Measurements from ENCODE around the gene ZKSCAN5.

The ZKSCAN5 gene

DNA sequence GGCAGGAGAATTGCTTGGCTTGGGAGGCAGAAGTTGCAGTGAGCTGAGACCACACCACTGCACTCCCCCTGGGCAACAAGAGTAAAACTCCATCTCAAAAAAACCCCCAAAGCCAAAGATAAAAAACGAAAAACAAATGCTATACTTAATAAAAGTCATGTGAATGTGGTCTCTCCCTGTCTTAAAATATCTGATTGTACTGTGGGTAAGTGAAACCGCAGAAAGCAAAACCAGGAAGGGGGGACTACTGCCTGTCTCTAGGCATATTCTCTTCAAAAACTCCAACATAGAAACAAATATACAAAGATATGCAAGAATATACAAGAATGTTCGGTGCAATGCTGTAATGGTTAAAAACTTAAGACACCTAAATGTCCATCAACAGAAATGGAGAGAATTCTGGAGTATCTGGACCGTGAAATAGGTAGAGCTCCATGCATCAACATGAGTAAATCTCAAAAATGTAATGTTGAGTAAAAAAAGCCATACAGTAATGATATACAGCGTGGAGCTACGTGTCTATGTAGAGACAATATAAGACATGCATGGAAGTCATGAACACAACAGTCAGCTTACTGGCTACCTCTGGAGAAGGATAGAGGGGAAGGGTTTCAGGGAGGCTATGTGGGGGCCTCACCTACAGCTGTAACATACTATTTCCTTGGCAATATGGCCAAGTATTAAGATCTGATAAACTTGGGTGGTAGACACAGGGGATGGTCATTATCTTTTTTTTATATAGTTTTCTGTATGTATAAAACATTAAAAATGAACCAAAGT lies 6.5 kb upstream of the ZKSCAN5 start:
- TF ChIP-seq, protein P1, sequence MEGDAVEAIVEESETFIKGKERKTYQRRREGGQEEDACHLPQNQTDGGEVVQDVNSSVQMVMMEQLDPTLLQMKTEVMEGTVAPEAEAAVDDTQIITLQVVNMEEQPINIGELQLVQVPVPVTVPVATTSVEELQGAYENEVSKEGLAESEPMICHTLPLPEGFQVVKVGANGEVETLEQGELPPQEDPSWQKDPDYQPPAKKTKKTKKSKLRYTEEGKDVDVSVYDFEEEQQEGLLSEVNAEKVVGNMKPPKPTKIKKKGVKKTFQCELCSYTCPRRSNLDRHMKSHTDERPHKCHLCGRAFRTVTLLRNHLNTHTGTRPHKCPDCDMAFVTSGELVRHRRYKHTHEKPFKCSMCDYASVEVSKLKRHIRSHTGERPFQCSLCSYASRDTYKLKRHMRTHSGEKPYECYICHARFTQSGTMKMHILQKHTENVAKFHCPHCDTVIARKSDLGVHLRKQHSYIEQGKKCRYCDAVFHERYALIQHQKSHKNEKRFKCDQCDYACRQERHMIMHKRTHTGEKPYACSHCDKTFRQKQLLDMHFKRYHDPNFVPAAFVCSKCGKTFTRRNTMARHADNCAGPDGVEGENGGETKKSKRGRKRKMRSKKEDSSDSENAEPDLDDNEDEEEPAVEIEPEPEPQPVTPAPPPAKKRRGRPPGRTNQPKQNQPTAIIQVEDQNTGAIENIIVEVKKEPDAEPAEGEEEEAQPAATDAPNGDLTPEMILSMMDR (IDR thresholded peaks at IDR 0.05): no peak
- no peak for TF ChIP-seq ZFX (IDR thresholded peaks at IDR 0.05; ENCODE audit: borderline replicate concordance)
- no peak overlapping the region for H3K27ac ChIP-seq

DNA sequence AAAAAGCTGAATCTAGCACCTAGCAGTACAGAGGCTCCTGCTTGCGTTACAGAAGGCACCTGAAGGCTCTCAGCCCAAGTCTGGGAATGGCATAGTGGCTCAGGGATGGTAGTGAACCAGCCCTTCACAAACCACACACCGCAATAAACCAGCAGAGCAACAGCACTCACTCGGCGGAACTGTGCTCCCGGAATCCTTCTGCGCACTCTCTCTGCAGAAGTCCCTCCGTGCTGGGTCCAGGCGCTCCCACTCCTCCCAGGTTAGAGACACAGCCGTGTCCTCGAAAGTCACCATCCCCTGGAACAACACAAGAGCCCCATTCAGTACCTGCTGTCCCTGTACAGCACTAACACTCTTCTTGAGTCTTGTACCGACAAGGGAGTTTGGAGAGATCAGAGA lies 5.9 kb upstream of the ZKSCAN5 start:
- TF ChIP-seq ZFX (IDR thresholded peaks at IDR 0.05; ENCODE audit: borderline replicate concordance): no peak
- TF ChIP-seq, protein P1 (IDR thresholded peaks at IDR 0.05): no peak
- no peak overlapping the region for H3K27ac ChIP-seq

DNA sequence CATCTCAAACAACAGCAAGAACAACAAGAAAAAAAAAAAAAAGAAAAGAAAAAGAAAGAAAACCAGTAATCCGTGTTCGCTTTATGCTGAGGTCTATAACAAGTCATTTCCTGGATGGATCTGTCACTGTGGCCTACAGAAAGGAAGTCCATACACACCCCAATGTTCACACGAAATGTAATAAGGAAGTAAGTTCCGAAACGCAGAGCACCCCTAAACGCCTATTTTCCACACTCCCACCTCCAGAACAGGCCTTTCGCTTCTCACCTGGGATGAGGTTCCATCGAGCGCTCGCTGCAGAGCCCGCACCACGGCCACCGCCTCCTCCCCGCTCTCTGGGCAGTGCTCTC lies 5.1 kb upstream of the ZKSCAN5 start:
- TF ChIP-seq ZFX (IDR thresholded peaks at IDR 0.05; ENCODE audit: borderline replicate concordance): no peak
- H3K27ac ChIP-seq: peak overlapping the region; percentile 84

DNA sequence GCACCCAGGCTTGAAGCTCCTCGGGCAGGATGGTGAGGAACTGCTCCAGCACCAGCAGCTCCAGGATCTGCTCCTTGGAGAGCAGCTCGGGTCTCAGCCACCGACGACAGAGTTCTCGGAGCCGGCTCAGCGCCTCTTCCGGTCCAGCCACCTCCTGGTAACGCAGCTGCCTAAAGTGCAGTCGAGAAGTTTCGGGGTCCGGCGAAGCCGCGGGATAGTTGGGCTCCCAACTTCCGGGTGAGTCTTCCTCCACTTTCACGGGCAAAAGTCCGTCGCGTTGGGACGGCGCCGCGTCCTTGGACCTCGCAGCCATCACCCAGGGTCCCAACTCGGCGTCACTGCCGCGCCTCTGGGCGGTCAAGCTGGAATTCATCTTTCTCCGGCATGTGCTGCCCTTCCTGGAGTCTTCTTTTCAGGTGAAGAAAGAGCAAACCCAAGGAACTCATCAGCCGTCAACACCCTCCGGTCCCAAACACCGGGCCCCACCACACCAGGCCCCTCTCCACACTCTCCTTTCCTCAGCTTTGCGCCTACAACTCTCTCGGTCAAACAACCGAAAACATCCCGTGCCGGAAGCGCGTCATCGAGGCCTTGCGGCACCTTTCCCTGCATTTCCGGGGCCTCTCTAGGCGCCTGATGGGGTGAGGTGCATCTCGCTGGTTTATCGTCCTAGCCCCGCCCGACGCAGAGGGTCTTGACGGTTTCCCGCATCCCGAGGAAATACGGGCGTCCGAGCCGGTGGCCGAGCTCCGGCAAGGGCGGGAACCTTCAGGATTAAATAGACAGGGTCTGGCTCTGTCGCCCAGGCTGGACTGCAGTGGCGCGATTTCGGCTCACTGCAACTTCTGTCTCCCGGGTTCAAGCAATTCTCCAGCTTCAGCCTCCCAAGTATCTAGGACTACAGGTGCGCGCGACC lies 4.5 kb upstream of the ZKSCAN5 start, which contains the start of gene ZNF394:
Gene ZNF394, minus strand, starts transcription at position 561 of the 916 bp plus-strand sequence. Its CDS starts 188 bp downstream, at position 373.
- H3K27ac ChIP-seq: peak within 1 kb of the TSS; percentile 84
- TF ChIP-seq, protein P1 (IDR thresholded peaks at IDR 0.05): peak; percentile 11; the same call in 1 of the 2 replicates
- TF ChIP-seq ZFX (IDR thresholded peaks at IDR 0.05; ENCODE audit: borderline replicate concordance): no peak

DNA sequence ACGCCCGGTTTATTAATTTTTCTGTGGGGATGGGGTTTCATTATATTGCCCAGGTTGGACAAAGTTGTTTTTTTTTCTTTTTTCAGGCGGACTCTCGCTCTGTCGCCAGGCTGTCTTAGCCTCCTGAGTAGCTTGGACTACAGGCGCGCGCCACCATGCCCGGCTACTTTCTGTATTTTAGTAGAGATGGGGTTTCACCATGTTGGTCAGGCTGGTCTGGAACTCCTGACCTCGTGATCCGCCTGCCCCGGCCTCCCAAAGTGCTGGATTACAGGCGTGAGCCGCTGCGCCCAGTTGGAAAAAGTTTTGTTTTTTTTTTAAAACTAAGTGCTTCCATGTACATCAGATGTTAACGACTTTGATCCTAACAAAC lies 3.8 kb upstream of the ZKSCAN5 start:
- H3K27ac ChIP-seq: peak overlapping the region; percentile 84
- TF ChIP-seq, protein P1 (IDR thresholded peaks at IDR 0.05): no peak
- no peak for TF ChIP-seq ZFX (IDR thresholded peaks at IDR 0.05; ENCODE audit: borderline replicate concordance)

DNA sequence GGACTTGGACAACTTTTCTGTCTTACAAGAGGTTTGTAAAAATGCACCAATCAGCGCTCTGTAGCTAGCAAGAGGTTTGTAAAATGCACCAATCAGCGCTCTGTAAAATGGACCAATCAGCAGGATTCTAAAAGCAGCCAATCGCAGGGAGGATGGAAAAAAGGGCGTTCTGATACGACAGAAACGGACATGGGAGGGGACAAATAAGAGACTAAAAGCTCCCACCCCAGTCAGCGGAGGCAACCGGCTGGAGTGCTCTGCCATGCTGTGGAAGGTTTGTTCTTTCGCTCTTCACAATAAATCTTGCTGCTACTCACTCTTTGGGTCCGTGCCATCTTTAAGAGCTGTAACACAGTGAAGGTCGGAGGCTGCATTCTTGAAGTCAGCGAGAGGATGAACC lies 3.2 kb upstream of the ZKSCAN5 start:
- peak overlapping the region; percentile 84; the same call in 1 of the 2 replicates for H3K27ac ChIP-seq

DNA sequence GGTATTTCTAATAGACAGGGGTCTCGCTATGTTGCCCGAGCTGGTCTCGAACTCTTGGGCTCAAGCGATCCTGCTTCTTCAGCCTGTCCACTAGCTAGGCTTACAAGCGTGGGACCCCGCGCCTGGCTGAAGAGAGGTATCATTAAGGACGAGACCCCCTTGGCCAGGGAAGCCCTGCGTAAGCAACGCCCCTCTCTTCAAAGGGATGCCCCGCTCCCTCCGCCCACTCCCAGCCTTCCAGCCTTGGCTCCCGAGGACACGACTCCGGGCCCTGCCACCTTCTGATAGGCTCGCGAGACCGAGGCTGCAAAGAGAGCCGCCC lies 220 bp upstream of the ZKSCAN5 start:
- no peak for TF ChIP-seq ZFX (IDR thresholded peaks at IDR 0.05; ENCODE audit: borderline replicate concordance)
- TF ChIP-seq, protein P1 (IDR thresholded peaks at IDR 0.05): no peak
- peak overlapping the region; percentile 76 for H3K27ac ChIP-seq

DNA sequence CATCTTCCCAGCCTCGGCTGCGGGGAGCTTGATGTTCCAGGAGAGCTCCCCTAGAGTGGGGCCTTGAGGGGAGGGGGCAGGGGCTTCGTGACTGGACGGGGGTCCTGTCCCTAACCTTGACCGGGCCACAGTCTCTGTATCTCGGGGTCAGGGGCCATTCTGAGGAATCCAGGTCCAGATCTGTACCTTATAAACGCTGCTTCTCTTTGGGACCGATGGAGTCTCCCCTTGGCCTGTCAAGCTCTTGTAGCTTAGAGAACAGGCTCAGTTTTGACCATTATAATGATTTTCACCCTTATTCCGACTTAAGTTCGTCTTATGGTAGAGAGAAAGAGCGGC lies 831 bp downstream of the ZKSCAN5 start:
- H3K27ac ChIP-seq: peak overlapping the region; percentile 76
- TF ChIP-seq, protein P1 (IDR thresholded peaks at IDR 0.05): no peak
- TF ChIP-seq ZFX (IDR thresholded peaks at IDR 0.05; ENCODE audit: borderline replicate concordance): no peak

Data from 22Rv1 (cell line).